ENCODE results near the gene CDKN3. TPM values are rescaled to one million over a fixed set of nuclear protein-coding genes. Genes with fewer than 3 reads are reported as not detected.

The CDKN3 gene
- 10 to 100 TPM; 64.8 to 67.6 TPM for total RNA-seq

DNA sequence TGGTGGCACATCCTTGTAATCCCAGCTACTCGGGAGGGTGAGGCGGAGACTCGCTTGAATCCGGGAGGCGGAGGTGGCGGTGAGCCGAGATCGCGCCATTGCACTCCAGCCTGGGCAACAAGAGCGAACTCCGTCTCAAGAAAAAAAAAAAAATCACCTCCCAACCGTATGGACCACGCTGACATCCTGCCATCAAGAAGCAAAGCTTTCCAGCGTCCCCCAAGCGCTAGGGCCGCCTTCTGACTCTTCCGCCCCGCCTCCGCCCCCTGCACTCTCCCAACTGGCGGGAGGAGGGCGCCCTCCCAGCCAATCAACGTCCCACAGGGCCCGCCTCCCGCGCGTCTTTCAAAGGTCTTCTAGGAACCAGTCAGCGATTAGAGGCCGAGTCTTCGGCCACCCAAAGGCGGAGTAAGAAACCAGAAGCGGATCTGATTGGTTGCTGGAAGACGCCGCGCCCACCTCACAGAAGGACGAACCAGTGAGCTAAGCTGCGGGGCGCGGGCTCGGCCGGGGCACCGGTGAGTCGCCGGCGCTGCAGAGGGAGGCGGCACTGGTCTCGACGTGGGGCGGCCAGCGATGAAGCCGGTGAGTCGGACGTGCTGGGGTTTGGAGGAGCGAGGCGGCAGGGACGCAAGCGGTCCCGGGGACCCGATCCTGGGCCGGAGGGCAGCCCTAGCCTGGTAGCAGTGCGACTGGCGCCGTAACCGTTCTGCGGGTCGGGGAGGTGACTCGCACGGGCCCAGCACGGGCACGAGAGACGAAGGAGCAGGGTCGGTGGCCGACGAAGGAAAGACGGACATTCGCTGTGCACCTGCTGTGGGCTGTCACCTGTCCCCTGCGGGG is at the start of gene CDKN3:
CDKN3 (plus strand) TSS at position 515 of the 843 bp plus-strand sequence; CDS start at position 577, 62 bp downstream.
- Mint-ChIP-seq H3K27me3 (no peaks in the 10 kb centered on the region), H3K4me1 (peaks cover 22% of the 10 kb centered on the region), H3K4me3 (peak within 1 kb of the TSS; percentile 94), H3K27ac (peak within 1 kb of the TSS; percentile 89), H3K36me3 (peaks cover 15% of the 10 kb centered on the region), H3K9me3 (peaks cover 2% of the 10 kb centered on the region)
- DNase-seq, result peak; percentile 95
- peak; percentile 94 for ATAC-seq (ENCODE audit: low read depth)
- POLR2A ChIA-PET, result interaction anchor here (0.6 to 2.2 kb wide), 10 partner anchors 12 to 1245 kb away, joined by 3 to 12 read pairs (median 4); partner anchors contain the start of gene CGRRF1

- no peak overlapping the region for H3K4me3 Mint-ChIP-seq
- no peaks in the 10 kb centered on the region for H3K4me1 Mint-ChIP-seq
- no peak for DNase-seq
- H3K27me3 Mint-ChIP-seq, result peaks cover 18% of the 10 kb centered on the region
- POLR2A ChIA-PET, result no interaction called here
- no peaks in the 10 kb centered on the region for H3K9me3 Mint-ChIP-seq
- ATAC-seq (ENCODE audit: low read depth), result no peak
- H3K36me3 Mint-ChIP-seq, result no peaks in the 10 kb centered on the region
- H3K27ac Mint-ChIP-seq, result no peak overlapping the region
Observed at GRCh38 chr14:54347044-54347443, 49.8 kb upstream of the CDKN3 start.

- ATAC-seq (ENCODE audit: low read depth) (no peak), DNase-seq (no peak)
- peaks cover under 1% of the 10 kb centered on the region for H3K9me3 Mint-ChIP-seq
- H3K27me3 Mint-ChIP-seq, result peaks cover 14% of the 10 kb centered on the region
- peaks cover 5% of the 10 kb centered on the region for H3K4me1 Mint-ChIP-seq
- no peaks in the 10 kb centered on the region for H3K36me3 Mint-ChIP-seq
- H3K4me3 Mint-ChIP-seq, result no peak overlapping the region
- POLR2A ChIA-PET, result no interaction called here
- H3K27ac Mint-ChIP-seq, result no peak overlapping the region
Observed at GRCh38 chr14:54348001-54348611, 48.7 kb upstream of the CDKN3 start.

- no peak for DNase-seq
- H3K4me3 Mint-ChIP-seq, result no peak overlapping the region
- peaks cover 15% of the 10 kb centered on the region for H3K27me3 Mint-ChIP-seq
- H3K27ac Mint-ChIP-seq, result no peak overlapping the region
- H3K36me3 Mint-ChIP-seq, result no peaks in the 10 kb centered on the region
- ATAC-seq (ENCODE audit: low read depth), result no peak
- POLR2A ChIA-PET, result no interaction called here
- H3K9me3 Mint-ChIP-seq, result peaks cover 2% of the 10 kb centered on the region
- H3K4me1 Mint-ChIP-seq, result peaks cover 6% of the 10 kb centered on the region
Observed at GRCh38 chr14:54348923-54349620, 47.7 kb upstream of the CDKN3 start.

DNA sequence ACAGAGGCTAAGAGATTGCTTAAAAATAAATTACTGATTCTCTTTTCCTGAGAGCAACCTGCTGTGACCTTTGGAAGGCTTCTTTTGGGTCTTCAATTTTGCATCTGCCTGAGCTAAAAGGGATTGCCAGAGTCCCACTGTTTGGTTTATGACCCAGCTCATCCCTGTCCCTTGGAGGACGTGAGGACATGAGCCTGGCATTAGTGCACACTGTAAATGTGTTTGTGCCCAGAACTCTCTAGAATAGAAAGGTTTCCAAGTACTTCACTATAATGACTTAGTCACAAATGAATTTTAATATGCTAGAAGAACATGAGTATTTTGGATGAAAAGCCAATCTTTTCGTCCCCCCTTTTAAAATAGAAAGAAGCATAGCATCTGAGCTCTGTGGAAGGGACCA is 47.1 kb upstream of the CDKN3 start:
- no peak for ATAC-seq (ENCODE audit: low read depth)
- no peaks in the 10 kb centered on the region for H3K36me3 Mint-ChIP-seq
- H3K9me3 Mint-ChIP-seq, result peaks cover 4% of the 10 kb centered on the region
- no peak overlapping the region for H3K27ac Mint-ChIP-seq
- DNase-seq, result no peak
- no peak overlapping the region for H3K4me3 Mint-ChIP-seq
- peaks cover 6% of the 10 kb centered on the region for H3K4me1 Mint-ChIP-seq
- H3K27me3 Mint-ChIP-seq, result peaks cover 19% of the 10 kb centered on the region
- POLR2A ChIA-PET, result no interaction called here

DNA sequence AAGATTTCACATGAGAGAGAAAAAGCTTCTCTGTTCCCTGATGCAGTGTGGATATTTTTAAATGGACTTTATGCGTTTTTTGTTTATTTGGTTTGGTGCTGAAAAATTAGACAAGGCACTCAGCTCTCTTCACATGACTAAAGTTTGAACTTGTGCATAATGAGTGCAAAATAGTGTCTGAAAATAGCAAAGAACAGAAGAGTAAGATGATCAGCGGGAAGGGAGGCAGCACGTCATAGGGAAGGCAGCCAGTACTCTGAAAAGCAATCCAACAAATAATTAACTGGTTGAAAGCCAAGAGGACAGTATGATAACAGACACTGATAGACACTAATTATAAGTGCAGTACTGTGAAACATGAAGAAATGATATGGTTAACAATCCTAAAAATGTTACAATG is 46.6 kb upstream of the CDKN3 start:
- no peaks in the 10 kb centered on the region for H3K36me3 Mint-ChIP-seq
- H3K27ac Mint-ChIP-seq, result no peak overlapping the region
- peaks cover 19% of the 10 kb centered on the region for H3K27me3 Mint-ChIP-seq
- POLR2A ChIA-PET, result interaction anchor here (0.7 kb wide), 1 partner anchor 46 kb away, joined by 3 read pairs; the partner anchor contains the start of gene CDKN3
- no peak for DNase-seq
- peaks cover 5% of the 10 kb centered on the region for H3K9me3 Mint-ChIP-seq
- H3K4me3 Mint-ChIP-seq, result no peak overlapping the region
- no peak for ATAC-seq (ENCODE audit: low read depth)
- peaks cover 6% of the 10 kb centered on the region for H3K4me1 Mint-ChIP-seq

GRCh38 chr14:54353266-54353665 is 43.5 kb upstream of the CDKN3 start:
- Mint-ChIP-seq H3K4me3 (no peak overlapping the region), H3K9me3 (peaks cover 5% of the 10 kb centered on the region), H3K36me3 (no peaks in the 10 kb centered on the region), H3K27me3 (peaks cover 27% of the 10 kb centered on the region), H3K4me1 (peaks cover 6% of the 10 kb centered on the region), H3K27ac (no peak overlapping the region)
- ATAC-seq (ENCODE audit: low read depth), result no peak
- no peak for DNase-seq
- POLR2A ChIA-PET, result no interaction called here

- POLR2A ChIA-PET, result no interaction called here
Observed at GRCh38 chr14:54353694-54354093, 43.1 kb upstream of the CDKN3 start.

DNA sequence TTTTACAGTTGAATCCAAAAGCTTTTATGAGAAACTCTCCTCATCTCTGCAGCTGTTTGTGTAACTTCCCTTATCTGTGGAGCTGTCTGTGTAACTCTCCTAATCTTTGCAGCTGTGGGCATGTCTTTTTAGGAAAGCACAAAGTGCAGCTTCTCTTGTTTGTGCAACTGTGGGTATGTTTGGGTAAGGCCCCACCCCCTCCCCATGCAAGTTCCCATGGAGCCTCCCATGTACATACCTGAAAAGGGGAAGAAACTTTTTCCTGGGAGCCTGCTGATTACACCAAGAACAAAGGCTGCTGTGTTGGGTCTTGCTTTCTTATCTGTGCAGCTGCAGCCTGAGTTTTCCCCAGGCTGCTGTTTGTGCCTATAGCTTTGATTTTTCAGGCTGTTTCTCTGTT is 42.7 kb upstream of the CDKN3 start:
- ATAC-seq (ENCODE audit: low read depth) (no peak), DNase-seq (no peak)
- Mint-ChIP-seq H3K4me3 (no peak overlapping the region), H3K27ac (no peak overlapping the region), H3K27me3 (peaks cover 32% of the 10 kb centered on the region), H3K36me3 (no peaks in the 10 kb centered on the region), H3K4me1 (peaks cover 6% of the 10 kb centered on the region), H3K9me3 (peaks cover 5% of the 10 kb centered on the region)
- POLR2A ChIA-PET, result no interaction called here

More at GRCh38 chr14:54353694-54354093, 43.1 kb upstream of the CDKN3 start:
- ATAC-seq (ENCODE audit: low read depth) (no peak), DNase-seq (no peak)
- peaks cover 32% of the 10 kb centered on the region for H3K27me3 Mint-ChIP-seq
- peaks cover 6% of the 10 kb centered on the region for H3K4me1 Mint-ChIP-seq
- no peaks in the 10 kb centered on the region for H3K36me3 Mint-ChIP-seq
- no peak overlapping the region for H3K4me3 Mint-ChIP-seq
- H3K27ac Mint-ChIP-seq, result no peak overlapping the region
- H3K9me3 Mint-ChIP-seq, result peaks cover 5% of the 10 kb centered on the region

GRCh38 chr14:54354968-54355641 is 41.7 kb upstream of the CDKN3 start:
- no peak for ATAC-seq (ENCODE audit: low read depth)
- H3K27me3 Mint-ChIP-seq, result peaks cover 34% of the 10 kb centered on the region

DNA sequence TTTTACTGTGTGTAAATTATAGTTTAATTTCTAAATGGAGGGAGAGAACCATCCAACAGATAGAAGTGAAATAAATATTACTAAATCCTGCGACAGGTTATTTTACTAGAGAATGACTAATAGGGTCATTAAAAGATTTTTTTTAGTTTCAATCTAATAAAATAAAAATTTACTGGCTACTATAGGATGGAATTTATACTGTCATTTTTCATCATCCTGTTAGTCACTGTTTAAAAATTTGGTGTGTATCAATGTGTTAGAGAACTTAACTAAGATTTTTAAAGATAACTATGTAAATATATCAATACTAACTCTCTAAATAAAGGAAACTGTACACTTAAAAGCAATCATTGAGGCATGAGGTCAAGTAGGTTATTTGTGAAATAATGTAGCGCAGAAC is 41.1 kb upstream of the CDKN3 start:
- Mint-ChIP-seq H3K27me3 (peaks cover 36% of the 10 kb centered on the region), H3K27ac (no peak overlapping the region), H3K36me3 (no peaks in the 10 kb centered on the region), H3K9me3 (peaks cover 5% of the 10 kb centered on the region), H3K4me3 (no peak overlapping the region), H3K4me1 (peaks cover 6% of the 10 kb centered on the region)
- ATAC-seq (ENCODE audit: low read depth) (no peak), DNase-seq (no peak)
- POLR2A ChIA-PET, result no interaction called here

More at GRCh38 chr14:54354968-54355641, 41.7 kb upstream of the CDKN3 start:
- Mint-ChIP-seq H3K36me3 (no peaks in the 10 kb centered on the region), H3K4me3 (no peak overlapping the region), H3K4me1 (peaks cover 6% of the 10 kb centered on the region), H3K27ac (no peak overlapping the region), H3K9me3 (peaks cover 5% of the 10 kb centered on the region)
- POLR2A ChIA-PET, result no interaction called here
- no peak for DNase-seq

DNA sequence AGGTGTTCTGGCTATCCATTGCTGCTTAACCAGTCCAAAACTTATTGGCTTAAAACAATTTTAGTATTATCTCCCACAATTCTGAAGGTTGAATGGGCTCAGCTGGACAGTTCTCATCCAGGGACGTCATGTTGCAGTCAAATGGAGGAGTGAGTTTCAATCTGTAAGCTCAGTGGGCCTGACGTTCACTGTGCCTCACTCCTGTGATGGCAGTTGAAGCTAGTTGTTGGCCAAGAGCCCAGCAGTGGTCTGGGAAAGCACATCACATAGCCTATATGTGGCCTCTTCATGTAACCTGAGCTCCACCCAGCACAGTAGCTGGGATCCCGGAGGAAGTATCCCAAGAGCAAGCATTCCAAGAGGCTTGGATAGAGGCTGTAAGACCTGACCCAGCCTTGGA is 40.6 kb upstream of the CDKN3 start:
- POLR2A ChIA-PET, result no interaction called here
- peaks cover 6% of the 10 kb centered on the region for H3K4me1 Mint-ChIP-seq
- no peak for DNase-seq
- peaks cover 5% of the 10 kb centered on the region for H3K9me3 Mint-ChIP-seq
- H3K4me3 Mint-ChIP-seq, result no peak overlapping the region
- H3K27ac Mint-ChIP-seq, result no peak overlapping the region
- peaks cover 33% of the 10 kb centered on the region for H3K27me3 Mint-ChIP-seq
- H3K36me3 Mint-ChIP-seq, result no peaks in the 10 kb centered on the region
- no peak for ATAC-seq (ENCODE audit: low read depth)

- no peaks in the 10 kb centered on the region for H3K36me3 Mint-ChIP-seq
- peaks cover 31% of the 10 kb centered on the region for H3K27me3 Mint-ChIP-seq
- DNase-seq (no peak), ATAC-seq (ENCODE audit: low read depth) (no peak)
- no peak overlapping the region for H3K4me3 Mint-ChIP-seq
- H3K27ac Mint-ChIP-seq, result no peak overlapping the region
- POLR2A ChIA-PET, result no interaction called here
- H3K9me3 Mint-ChIP-seq, result no peaks in the 10 kb centered on the region
- H3K4me1 Mint-ChIP-seq, result peaks cover 6% of the 10 kb centered on the region
Observed at GRCh38 chr14:54360667-54361066, 36.1 kb upstream of the CDKN3 start.

Data from activated naive CD8-positive, alpha-beta T cell treated with anti-CD3 and anti-CD28 coated beads, Interleukin-2, amount 10 ng/mL, durations not matched to agents 7 days and 5 days (primary cell).